NCI-H524 treated with DMSO at 0.1 percent for 48 hours (cell line): ENCODE data around the gene ATP13A2.

ENCODE experiments used
- DNase-seq: peaks from one replicate; lab custom pipeline; 2025; lab: John Stamatoyannopoulos, UW

The ATP13A2 gene, protein sequence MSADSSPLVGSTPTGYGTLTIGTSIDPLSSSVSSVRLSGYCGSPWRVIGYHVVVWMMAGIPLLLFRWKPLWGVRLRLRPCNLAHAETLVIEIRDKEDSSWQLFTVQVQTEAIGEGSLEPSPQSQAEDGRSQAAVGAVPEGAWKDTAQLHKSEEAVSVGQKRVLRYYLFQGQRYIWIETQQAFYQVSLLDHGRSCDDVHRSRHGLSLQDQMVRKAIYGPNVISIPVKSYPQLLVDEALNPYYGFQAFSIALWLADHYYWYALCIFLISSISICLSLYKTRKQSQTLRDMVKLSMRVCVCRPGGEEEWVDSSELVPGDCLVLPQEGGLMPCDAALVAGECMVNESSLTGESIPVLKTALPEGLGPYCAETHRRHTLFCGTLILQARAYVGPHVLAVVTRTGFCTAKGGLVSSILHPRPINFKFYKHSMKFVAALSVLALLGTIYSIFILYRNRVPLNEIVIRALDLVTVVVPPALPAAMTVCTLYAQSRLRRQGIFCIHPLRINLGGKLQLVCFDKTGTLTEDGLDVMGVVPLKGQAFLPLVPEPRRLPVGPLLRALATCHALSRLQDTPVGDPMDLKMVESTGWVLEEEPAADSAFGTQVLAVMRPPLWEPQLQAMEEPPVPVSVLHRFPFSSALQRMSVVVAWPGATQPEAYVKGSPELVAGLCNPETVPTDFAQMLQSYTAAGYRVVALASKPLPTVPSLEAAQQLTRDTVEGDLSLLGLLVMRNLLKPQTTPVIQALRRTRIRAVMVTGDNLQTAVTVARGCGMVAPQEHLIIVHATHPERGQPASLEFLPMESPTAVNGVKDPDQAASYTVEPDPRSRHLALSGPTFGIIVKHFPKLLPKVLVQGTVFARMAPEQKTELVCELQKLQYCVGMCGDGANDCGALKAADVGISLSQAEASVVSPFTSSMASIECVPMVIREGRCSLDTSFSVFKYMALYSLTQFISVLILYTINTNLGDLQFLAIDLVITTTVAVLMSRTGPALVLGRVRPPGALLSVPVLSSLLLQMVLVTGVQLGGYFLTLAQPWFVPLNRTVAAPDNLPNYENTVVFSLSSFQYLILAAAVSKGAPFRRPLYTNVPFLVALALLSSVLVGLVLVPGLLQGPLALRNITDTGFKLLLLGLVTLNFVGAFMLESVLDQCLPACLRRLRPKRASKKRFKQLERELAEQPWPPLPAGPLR

DNA sequence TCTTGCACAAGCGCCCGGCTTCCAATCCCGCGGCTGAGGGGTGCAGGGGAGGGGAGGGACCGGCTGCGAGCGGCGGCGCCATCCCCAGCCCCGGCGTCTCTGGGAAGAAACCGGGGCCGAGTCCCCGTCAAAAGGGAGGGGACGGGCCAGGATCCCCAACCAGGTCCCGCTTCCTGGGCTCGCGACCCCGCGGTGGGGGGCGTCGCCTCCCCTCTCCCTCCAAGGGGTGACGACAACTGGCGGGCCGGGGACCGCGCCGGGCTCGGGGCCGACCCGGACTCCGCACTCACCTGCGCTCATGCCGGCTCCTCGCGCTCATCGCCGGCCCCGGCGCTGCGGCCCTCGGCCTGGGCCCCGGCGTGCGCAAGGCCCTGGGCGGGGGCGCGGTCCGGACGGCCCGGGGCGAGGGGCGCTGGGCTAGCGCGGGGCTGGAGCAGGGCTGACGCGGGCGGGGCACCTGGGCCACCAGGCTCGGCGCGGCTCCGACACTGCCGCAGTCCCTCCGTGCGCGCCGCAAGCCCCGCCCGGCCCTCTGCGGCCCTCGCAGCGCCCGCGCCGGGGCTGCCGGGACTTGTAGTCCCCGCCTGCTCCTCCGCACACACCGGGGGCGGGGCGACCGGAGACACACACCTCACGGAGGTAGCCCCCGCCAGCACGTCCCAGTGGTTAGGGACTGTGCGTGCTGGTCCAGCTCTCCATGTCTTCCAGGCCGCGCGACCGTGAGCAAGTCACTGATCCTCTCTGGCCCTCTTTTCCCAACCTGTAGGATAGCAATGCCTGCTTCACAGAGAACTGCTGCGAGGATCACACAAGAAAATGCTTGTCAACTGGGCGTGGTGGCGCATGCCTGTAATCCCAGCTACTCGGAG is at the start of gene ATP13A2:
TSS of gene ATP13A2 (minus strand) at position 490 of the 869 bp plus-strand sequence. CDS start at position 300, 190 bp downstream.
- no peak for DNase-seq

DNA sequence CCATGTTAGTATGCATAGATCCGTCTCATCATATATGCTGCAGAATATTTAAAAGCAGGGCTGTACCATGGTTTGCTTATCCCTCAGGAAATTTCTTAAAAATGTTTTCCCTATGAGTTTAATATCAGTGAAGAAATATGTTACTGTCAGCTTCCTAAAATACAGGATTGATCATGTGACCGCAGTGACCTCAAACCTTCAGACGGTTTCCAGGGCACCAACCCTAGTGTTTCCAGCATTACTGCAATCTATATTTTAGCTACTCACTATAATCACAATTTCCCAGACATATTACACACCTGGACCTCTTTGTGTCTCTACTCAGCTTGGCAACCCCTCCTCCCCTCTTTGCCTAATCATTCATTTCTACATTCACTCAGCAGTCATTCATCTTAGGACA is 49.8 kb upstream of the ATP13A2 start:
- DNase-seq: no peak

DNA sequence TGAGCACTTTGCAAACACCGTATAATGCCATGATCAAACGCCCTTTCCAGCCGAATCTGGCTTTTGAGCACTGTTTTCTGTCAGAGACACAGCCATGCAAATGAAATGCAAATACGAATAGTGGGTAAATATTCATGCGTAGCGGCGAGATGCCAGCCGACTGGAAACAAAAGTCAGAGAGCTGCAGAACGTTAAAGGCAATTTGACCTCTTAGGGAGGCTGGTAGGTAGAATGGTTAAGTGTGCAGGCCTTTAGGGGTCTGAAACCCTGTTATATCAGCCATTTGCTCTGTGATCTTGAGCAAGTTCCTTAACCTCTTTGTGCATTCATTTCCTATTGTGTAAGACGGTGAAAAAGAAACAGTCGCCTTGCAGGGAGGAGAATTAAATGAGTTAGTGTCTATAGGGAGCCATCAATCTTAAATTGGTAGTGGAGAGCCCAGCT is 48.6 kb upstream of the ATP13A2 start:
- no peak for DNase-seq

DNA sequence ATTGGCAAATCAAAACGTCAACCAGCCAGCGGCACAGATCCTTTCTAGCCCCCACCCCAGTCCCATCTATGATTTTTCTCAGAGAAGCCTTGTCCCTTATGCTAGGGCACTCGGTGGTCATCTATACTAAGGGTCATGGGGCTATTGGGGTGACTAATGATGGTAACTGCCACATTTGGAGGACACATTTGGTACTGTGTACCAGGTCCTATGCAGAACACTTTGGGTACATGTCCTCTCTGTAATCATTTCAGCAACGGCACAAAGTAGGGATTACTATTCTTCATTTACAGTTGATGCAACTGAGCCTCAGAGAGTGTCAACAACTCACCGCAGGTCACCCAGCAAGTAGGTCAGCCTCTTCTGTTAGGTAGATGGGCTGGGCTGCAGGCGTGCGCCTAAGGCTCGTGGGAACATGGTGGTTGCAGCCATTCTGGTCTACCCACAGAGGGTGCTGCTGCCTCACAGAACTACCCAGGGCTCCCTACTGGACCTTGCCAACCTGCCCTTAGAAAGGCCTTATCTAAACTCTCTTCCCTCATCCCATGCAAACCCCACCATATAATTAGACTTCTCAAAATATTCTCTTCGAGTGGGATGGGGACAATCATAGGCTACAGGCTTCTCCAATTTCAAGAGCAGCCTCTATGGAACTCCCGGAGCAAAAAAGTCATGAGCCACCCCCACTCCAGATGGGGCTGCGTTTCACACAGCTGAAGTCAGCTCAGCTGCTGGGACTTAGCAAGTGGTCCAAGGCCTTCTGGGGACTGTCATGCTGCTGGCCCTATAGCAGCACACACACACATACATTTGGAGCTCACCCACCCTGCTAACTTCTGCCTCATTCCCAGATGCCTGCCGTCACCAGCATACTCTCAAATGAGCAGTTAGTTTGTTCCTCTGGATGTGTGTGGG is 47.9 kb upstream of the ATP13A2 start:
- no peak for DNase-seq

DNA sequence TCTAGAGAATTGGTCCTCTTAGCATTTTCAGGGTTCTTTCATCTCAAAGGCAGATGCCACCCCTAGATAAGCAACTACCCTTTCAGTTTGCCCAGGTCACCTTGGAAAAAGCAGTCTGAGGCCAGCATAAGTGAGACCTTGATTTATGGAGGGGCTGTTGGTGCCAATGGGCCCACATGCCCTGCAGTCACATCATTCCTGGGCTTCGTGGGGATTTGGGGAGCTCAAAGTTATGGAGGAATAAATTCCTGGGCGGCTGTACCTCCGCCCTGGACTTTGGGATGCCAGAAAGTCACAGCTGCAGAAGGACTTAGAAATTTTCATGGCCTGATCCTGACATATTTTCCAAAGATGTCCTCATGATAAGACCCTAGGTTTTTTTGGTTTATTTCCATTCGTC is 44.8 kb upstream of the ATP13A2 start:
- DNase-seq: no peak

DNA sequence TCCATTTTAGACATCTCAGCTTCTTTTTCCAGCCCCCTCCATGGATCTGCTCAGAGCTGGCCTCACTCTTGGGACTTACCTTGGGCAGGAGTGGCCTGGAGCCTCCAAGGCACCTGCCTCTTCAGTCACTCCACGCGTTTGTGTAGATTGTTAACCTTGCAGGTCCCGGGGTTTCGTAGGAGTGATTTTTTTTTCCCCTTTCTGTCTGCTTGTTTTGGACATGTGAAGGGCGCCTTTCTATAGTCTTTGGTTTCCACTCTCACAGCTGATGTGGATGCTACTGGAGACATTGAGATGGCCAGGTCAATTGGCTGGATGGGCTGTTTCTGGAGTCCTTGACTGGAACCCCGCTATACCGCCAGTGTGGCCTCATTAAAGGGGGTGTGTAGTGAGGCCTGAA is 44.1 kb upstream of the ATP13A2 start:
- DNase-seq: no peak

DNA sequence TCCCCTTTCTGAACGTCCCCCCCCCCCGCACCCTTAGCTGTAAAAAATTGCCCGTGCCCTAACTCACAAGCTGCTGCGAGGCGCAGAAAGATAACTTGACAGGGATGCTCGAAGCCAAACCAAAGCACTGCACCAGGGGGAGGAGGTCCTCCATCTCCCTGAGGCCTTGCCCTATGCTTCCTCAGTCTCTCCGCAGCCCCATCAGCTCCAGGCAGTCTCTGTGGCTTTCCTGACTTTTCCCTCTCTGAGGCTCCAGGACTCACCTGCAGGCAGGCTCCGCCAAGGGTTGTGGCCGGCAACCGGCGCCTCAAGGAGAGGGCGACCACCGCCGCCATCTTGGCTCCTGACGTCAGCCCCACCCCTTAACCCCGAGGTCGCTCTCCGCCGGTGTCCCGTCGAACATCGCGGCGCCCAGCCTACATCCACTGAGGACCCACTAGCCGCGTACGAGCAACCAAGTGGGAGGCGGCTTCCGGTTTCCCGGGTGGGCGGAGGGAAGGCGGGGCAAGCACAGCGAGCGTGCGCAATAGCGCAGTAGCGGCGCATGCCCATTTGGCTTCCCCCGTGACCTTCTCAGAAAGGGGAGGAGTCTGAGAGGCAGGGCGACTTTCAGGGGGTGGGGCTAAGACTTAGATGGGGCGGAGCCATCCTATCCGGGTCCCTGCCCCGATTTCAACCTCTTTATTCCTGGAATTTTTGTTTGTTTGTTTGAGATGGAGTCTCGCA is 42.1 kb upstream of the ATP13A2 start, which contains the start of gene SDHB:
TSS of gene SDHB (minus strand) at position 348 of the 726 bp plus-strand sequence. CDS start at position 335, 13 bp downstream.
- DNase-seq: peak; percentile 66

DNA sequence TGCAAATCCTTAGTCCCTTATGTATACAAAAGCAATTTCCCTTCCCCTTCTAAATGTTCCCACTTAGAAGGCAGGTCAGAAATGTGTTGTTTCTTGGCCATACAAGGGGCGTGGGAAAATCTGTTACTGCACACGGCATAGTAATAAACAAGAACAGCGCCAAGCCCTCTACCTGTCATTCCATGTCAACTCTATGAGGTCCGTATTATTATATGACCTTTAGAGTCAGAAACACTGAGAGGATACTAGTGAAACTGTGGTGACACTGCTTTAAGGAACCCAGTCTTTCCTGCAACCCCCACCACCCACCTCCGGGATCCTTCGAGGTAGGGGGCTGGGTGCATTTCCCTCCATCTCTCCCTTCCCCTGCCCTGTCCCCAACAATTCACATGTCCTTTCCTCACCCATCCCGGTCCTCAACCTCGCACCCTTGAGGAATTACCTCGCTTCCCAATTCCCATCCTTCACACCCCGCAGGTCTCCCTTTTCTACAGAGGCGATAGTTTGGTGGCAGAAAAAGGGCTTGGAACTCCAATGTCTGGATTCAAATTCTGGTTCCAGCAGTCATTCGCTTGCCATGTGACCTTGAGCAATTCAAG is 41.5 kb upstream of the ATP13A2 start:
- no peak for DNase-seq

DNA sequence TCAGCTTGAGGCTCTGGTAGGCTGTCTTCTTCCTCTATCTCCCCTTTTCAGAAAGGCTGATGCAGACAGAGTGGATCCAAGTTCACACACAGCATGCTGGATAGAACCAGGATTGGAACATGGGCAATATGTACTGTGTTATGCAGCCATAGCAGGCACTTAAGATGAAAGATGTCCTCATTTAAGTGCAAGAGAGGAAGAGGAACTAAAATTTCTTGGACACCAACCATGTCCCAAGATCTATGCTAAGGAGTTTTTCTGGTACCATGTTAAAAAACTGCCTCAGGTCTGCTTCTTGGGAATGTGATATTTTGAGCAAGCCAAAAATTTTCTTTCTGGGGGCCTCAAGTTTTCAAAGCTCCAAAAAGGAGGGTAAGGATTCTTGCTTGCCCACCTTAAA is 40.9 kb upstream of the ATP13A2 start:
- DNase-seq: no peak

DNA sequence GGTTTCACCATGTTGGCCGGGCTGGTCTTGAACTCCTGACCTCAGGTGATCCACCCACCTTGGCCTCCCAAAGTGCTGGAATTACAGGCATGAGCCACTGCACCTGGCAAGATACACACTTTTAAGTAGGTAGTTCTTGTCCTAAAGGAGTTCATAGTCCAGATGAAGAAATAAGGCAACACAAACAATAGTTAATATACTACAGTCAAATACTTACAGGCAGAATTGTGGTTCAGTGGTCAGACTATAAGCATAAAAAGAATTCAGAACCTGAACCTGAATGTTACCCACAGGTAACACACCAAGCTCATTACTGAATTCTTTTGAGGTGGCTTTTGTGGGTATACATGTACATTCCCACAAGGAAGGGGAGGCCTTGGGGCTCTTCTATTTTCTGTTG is 40.3 kb upstream of the ATP13A2 start:
- DNase-seq: no peak

DNA sequence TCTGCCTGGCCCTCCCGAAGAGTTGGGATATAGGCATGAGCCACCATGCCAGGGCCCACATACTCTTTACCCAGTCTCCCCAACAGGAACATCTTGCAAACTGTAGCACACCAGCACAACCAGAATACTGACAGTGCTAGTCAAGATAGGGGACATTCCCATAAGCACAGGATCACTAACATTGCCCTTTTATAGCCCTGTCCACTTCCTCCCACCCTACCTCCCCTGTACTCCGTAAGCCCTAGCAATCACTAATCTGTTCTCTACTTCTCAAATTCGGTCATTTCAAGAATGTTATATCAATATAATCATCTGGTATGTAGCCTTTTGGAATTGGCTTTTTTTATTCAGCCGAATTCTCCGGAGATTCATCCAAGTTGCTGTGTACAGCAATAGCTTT is 36.2 kb upstream of the ATP13A2 start:
- DNase-seq: no peak

DNA sequence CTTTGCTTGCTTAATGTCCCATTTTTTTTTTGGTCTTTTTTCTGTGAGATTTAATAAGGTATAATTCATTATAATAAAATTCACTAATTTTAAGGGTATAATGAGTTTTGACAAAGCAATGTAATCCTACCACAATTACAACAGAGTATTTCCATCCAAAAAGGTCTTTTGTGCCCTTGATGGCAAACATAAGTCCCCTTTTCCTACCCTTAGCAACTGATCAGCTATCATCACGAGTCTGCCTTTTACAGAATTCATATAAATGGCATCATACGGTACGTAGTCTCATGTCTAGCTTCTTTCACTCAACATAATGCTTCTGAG is 34.6 kb upstream of the ATP13A2 start:
- no peak for DNase-seq

DNA sequence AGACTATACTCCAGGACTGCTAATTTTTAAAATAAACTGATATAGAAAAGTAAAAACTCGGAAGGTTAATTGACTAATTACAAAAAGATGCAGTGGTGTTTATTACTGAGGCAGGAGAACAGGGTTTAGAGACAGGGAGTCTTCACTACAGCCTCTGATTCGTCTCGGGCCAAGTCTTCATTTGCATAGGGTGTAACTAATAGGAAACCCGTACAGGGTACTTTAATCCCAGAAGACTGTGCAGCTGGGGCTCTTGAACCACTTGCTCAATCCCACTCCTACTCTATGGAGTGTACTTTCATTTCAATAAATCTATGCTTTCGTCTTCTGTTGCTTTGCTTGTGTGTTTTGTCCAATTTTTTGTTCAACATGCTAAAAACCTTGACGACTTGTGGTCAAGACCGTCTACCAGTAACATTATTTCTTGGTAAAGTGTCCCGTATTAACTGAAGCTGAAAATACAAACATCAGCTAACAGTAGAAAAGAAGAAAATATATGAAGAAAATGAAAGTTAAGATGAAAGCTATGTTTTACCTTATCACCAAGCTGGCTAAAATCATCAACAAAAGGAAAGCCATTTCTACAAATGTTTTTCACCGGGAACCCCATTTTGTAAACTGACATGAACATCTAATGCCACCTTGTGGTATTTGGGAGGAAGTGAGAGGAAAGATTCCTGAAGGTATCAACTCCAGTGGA is 34.1 kb upstream of the ATP13A2 start:
- DNase-seq: peak; percentile 17

DNA sequence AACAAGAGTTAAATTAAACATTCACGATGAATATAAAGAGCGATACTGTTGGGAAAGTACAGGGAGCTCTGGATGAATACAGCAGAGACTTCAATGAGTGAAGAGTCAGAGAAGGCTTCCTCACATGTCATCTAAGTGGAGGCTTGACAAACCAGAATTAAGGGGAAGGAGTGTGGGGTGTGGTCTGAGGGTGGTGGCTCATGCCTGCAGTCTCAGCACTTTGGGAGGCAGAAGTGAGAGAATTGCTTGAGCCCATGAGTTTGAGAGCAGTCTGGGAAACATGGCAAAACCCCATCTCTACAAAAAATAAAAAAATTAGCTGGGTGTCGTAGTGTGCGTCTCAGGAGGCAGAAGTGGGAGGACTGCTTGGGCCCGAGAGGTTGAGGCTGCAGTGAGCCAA is 33.4 kb upstream of the ATP13A2 start:
- no peak for DNase-seq

DNA sequence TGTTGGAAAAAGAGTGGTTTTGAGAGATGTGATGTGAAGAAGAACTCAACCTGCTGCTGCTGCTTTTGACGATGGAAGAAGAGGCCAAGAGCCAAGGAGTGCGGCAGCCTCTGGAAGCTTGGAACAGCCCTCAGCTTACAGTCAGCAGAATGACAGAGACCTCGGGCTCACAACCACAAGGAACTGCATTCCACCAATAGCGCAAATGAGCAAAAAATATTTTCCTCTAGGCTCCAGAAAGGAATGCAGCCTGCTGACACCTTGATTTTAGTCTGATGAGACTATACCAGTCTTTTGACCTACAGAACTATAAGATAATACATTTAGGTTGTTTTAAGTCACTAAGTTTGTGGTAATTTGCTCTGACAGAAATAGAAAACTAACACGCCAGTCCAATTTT is 31.9 kb upstream of the ATP13A2 start:
- DNase-seq: no peak

DNA sequence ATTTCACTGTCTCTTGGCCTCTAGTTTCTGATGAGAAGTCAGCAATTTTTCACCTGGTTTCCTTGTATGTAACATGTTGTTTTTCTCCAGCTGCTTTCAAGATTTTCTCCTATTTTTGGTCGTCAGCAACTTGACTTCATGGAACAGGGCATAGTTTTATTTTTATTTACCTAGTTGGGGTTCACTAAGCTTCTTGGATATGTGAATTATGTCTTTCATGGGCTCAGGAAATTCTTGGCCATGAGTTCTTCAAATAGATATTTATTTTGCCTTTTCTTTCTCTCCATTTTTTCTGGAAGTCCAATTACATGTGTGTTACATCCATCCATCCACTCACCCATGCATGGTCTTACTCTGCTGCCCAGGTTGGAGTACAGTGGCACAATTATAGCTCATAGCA is 28.4 kb upstream of the ATP13A2 start:
- DNase-seq: no peak

DNA sequence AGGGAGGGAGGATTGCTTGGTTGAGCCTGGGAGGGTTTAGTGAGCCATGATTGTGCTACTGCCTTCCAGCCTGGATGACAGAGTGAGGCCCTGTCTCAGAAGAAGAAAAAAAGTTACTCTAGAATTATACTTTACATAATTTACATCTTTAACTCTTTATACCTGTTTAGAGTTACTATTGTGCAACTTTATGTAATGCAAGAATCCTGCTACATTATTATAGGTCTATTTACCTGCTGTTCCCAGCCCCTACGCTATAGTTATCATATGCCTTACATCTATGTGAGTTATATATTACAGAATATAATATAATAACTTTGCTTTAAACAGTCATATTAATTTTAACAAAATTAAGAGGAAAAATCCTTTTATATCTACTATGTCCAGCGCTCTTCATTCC is 27.8 kb upstream of the ATP13A2 start:
- no peak for DNase-seq

DNA sequence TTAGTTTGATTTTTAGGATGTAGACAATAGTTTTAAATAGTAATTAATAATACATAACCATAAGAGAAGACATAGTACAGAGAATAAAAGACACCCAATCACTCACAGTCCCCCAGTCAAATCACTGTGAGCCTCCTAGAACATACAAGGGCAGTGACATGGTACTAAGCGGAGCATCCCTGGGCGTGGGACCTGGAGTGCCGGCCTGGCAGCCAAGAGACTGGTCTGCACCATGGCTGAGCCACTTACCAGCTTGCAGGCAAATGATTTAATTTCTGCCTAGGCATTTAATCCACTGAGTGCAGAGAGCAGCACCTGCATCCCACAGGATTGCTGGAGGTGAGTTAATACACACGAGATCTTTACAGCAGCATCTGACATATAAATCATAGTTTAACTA is 21.8 kb upstream of the ATP13A2 start:
- DNase-seq: no peak

DNA sequence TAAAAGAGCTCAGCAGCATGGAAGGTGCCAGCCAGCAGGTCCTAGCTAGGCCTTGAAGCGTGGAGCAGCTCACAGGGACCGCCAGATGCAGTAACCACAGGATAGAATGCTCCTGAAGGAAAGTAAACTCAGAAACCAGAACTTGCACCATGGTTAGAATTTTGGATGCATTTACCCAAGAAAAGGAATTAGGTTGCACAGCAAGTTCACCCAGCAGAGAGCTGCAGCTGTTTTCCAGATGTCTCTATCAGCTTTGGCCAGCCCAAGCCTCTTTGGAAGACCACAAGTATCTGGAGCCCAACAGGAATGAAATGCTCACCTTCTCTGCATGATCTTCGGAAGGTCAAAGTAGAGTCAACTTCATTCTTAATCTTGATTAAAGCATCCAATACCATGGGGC is 21.0 kb upstream of the ATP13A2 start:
- DNase-seq: no peak
